A549 (cell line): ENCODE measurements around the gene MLLT3. TPM values are rescaled to one million over a fixed set of nuclear protein-coding genes. Genes with fewer than 3 reads are reported as not detected.

Experiments
- ATAC-seq, 2 experiments: fragments of 200-7000 bp in 1 of 2; fragments of >200 bp in 1 of 2; cut with Nextera tagmentation in 1 of 2; cut with Tn5 transposase in 1 of 2; 3 replicates each; pipeline versions ENCODE4 v1.8.0 to v1.9.1; 2018 to 2020; ENCODE audit warnings: mild to moderate bottlenecking in 1 of 2, moderate library complexity in 1 of 2
- CTCF ChIA-PET: fragments of 300-600 bp; sonication (Branson Sonifier 250); formaldehyde crosslinking; extraction: SDS; loops from one replicate; lab custom pipeline; 2021; ENCODE audit warnings: antibody characterized with exemption, inconsistent platforms; lab: Yijun Ruan, JAX
- POLR2A ChIA-PET: fragments of 350-600 bp; formaldehyde crosslinking; extraction: SDS; loops from one replicate; lab custom pipeline; 2021; ENCODE audit warnings: antibody characterized with exemption, inconsistent platforms; lab: Yijun Ruan, JAX
- DNase-seq, 2 experiments: peaks; one replicate each; pipeline versions ENCODE4 v3.0.0 to v3.0.0-alpha.2; 2011 to 2016; ENCODE audit warnings: low read depth in 1 of 2, low spot score in 1 of 2
- FAIRE-seq: peaks from 2 replicates; lab custom pipeline; 2011; peaks lifted over from hg19 to GRCh38; lab: Jason Lieb, UNC
- H3K27ac ChIP-seq, 2 experiments: fragments of >200 bp; sonication (Bioruptor Twin); formaldehyde crosslinking; 3 replicates each; pipeline ENCODE4 v1.5.1; 2016 to 2017
- H3K4me1 ChIP-seq: fragments of >200 bp; sonication (Bioruptor Twin); formaldehyde crosslinking; 3 replicates; pipeline ENCODE4 v1.6.1; 2016
- H3K4me2 ChIP-seq: fragments of >200 bp; sonication (Bioruptor Twin); formaldehyde crosslinking; 3 replicates; pipeline ENCODE4 v1.6.1; 2016
- H3K4me3 ChIP-seq: fragments of >200 bp; sonication (Bioruptor Twin); formaldehyde crosslinking; 3 replicates; pipeline ENCODE4 v1.5.1; 2016
- H3K9me3 ChIP-seq: fragments of >200 bp; sonication (Bioruptor Twin); formaldehyde crosslinking; 3 replicates; pipeline ENCODE4 v1.6.1; 2016
- CBX2 ChIP-seq: fragments of 200-600 bp; sonication (generic); IDR thresholded peaks from 2 replicates; pipeline ENCODE4 v1.6.1; 2016; ENCODE audit warnings: low read depth, mild to moderate bottlenecking, borderline replicate concordance
- CHD2 ChIP-seq: fragments of 150-350 bp; IDR thresholded peaks from 2 replicates; pipeline ENCODE4 v1.6.1; 2014; ENCODE audit warnings: low read length; ENCODE audit not compliant: partially characterized antibody
- CHD4 ChIP-seq: fragments of 200-600 bp; sonication (generic); IDR thresholded peaks from 2 replicates; pipeline ENCODE4 v1.6.1; 2016; ENCODE audit warnings: antibody characterized with exemption, mild to moderate bottlenecking, borderline replicate concordance
- E2F6 ChIP-seq: IDR thresholded peaks from 2 replicates; pipeline ENCODE4 v1.6.1; 2012; ENCODE audit warnings: low read depth, borderline replicate concordance
- EHMT2 ChIP-seq: fragments of 200-600 bp; sonication (generic); IDR thresholded peaks from 2 replicates; pipeline ENCODE4 v1.6.1; 2016; ENCODE audit warnings: antibody characterized with exemption, low read depth, mild to moderate bottlenecking, moderate library complexity
- EP300 ChIP-seq, 2 experiments: fragments of >200 bp; sonication (Bioruptor Twin); formaldehyde crosslinking; IDR thresholded peaks; 2 replicates in 1 of 2; 3 replicates in 1 of 2; pipeline ENCODE4 v1.6.1; 2016 to 2017
- ESRRA ChIP-seq: fragments of 150-350 bp; IDR thresholded peaks from 2 replicates; pipeline ENCODE4 v1.6.1; 2014; ENCODE audit warnings: mild to moderate bottlenecking, low read length, borderline replicate concordance
- FOSB ChIP-seq: fragments of 250-450 bp; sonication (Bioruptor Pico); IDR thresholded peaks from 2 replicates; pipeline ENCODE4 v1.5.0; 2020; ENCODE audit warnings: mild to moderate bottlenecking, moderate library complexity
- HMGXB4 ChIP-seq: fragments of 250-450 bp; sonication (Bioruptor Pico); IDR thresholded peaks from 2 replicates; pipeline ENCODE4 v1.5.0; 2021; ENCODE audit warnings: mild to moderate bottlenecking, moderate library complexity, borderline replicate concordance
- HOXA7 ChIP-seq: fragments of 250-450 bp; sonication (Bioruptor Pico); IDR thresholded peaks from 2 replicates; pipeline ENCODE4 v1.5.0; 2020; ENCODE audit warnings: mild to moderate bottlenecking, moderate library complexity
- JUNB ChIP-seq: fragments of >200 bp; sonication (Bioruptor Twin); formaldehyde crosslinking; IDR thresholded peaks from 2 replicates; pipeline ENCODE4 v1.6.1; 2016
- KDM1A ChIP-seq: fragments of 200-600 bp; sonication (generic); IDR thresholded peaks from 2 replicates; pipeline ENCODE4 v1.6.1; 2016; ENCODE audit warnings: low read depth, mild to moderate bottlenecking
- NPAS2 ChIP-seq: fragments of 250-450 bp; sonication (Bioruptor Pico); IDR thresholded peaks from 2 replicates; pipeline ENCODE4 v1.8.0; 2022; ENCODE audit warnings: mild to moderate bottlenecking, moderate library complexity, borderline replicate concordance
- NR3C1 ChIP-seq: fragments of >200 bp; sonication (Bioruptor Twin); formaldehyde crosslinking; IDR thresholded peaks from 3 replicates; pipeline ENCODE4 v1.6.1; 2017
- POLR2AphosphoS2 ChIP-seq: conservative IDR thresholded peaks from 2 replicates; pipeline ENCODE4 v1.6.1; 2012; ENCODE audit warnings: low read length, improper control_type of control experiment, inconsistent platforms
- RAD21 ChIP-seq, 2 experiments: fragments of >200 bp in 1 of 2; sonication (Bioruptor Twin) in 1 of 2; formaldehyde crosslinking in 1 of 2; IDR thresholded peaks in 1 of 2; conservative IDR thresholded peaks in 1 of 2; 2 replicates in 1 of 2; 3 replicates in 1 of 2; pipeline ENCODE4 v1.6.1; 2012 to 2018; ENCODE audit warnings: inconsistent platforms in 1 of 2
- RARB ChIP-seq: fragments of 250-450 bp; sonication (Bioruptor Pico); IDR thresholded peaks from 2 replicates; pipeline ENCODE4 v1.8.0; 2021; ENCODE audit warnings: mild to moderate bottlenecking, moderate library complexity
- SMC3 ChIP-seq: fragments of >200 bp; sonication (Bioruptor Twin); formaldehyde crosslinking; IDR thresholded peaks from 3 replicates; pipeline ENCODE4 v1.6.1; 2018; ENCODE audit warnings: inconsistent platforms
- SREBF2 ChIP-seq: fragments of 450-650 bp; IDR thresholded peaks from 2 replicates; pipeline ENCODE4 v1.6.1; 2014; ENCODE audit warnings: mild to moderate bottlenecking, moderate library complexity
- WGBS: methylation state at CpG from one replicate; pipeline ENCODE4 v1.1.6; 2017; ENCODE audit errors: missing lambda C conversion rate; 5-methylcytosine and 5-hydroxymethylcytosine counted together
- polyA plus RNA-seq, 4 experiments: library from polyadenylated mRNA; depleted of rRNA in 3 of 4; stranded (reverse); fragments of >200 nt; fragmentation: RNase III in 1 of 4; extraction: RNeasy Plus Mini Kit Qiagen cat#74134 plus additional on column Dnase treatment in 1 of 4; gene quantifications; 2 replicates in 3 of 4; 3 replicates in 1 of 4; pipeline ENCODE4 v1.2.3, GENCODE V29; 2011 to 2017
- TF ChIP-seq, protein P1 (sequence below): fragments of 200-600 bp; sonication (generic); IDR thresholded peaks from 2 replicates; pipeline ENCODE4 v1.6.1; 2016; ENCODE audit warnings: antibody characterized with exemption, mild to moderate bottlenecking, moderate library complexity

The MLLT3 gene
- polyA plus RNA-seq, 2 of the 4 experiments (the other 2 are of a cell fraction), result 14.3 to 47.6 TPM

DNA sequence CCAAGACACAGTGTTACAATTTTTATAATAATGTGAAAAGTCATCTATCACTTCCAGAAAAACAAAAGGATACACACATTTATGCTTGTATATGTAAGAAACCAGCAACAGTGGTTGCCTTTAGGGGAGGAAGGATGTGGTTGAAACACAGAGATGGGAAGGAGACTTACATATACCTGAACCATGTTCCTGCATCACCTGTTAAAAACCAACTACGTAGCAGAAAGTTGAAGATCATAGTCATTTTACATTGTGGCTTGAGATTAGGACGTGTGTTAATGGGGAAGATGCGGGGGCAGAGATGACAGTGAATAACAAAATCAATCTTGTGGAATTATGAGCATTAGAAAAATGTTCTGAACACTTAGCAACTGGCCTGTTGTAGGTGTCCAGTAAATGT lies 307.3 kb downstream of the MLLT3 start:
- Histone ChIP-seq H3K4me1 (peaks cover 7% of the 10 kb centered on the region; the same call in 1 of the 3 replicates), H3K4me2 (no peak overlapping the region), H3K27ac (no peak overlapping the region), H3K9me3 (no peaks in the 10 kb centered on the region), H3K4me3 (no peak overlapping the region)
- no peak for DNase-seq
- ATAC-seq, result no peak
- ChIA-PET CTCF (no interaction called here), POLR2A (no interaction called here)
- 79% methylated on average over 3 of the region's 3 CpGs for WGBS
- no peak for FAIRE-seq
- no peak for TF ChIP-seq SREBF2
- no peak for TF ChIP-seq HOXA7
- TF ChIP-seq EP300 (IDR thresholded peaks at IDR 0.05), result no peak
- no peak for TF ChIP-seq CHD4

DNA sequence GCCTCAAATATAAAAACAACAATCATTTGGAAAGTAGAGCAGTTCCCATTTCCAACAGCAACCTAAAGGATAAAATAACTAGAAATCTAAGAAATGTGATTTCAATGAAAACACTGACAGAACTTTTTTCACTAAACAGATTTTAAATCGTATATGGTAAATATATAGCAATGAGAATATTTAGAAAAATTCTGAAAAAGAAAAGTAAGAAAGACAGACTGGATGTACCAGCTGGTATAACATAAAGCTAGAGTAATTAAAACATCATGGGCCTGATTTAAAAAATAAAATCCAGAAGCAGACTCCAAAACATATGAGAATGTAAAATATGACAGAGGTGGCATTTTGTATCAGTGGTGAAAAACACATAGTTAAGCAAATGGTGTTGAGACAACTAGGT lies 308.9 kb downstream of the MLLT3 start:
- H3K9me3 ChIP-seq, result no peaks in the 10 kb centered on the region
- H3K4me3 ChIP-seq, result no peak overlapping the region
- TF ChIP-seq POLR2AphosphoS2, result no peak
- no peak for TF ChIP-seq ESRRA
- TF ChIP-seq EHMT2, result no peak
- no peak for TF ChIP-seq E2F6
- TF ChIP-seq KDM1A, result no peak
- TF ChIP-seq RARB (CRISPR knock-in tag), result no peak
- TF ChIP-seq SMC3, result no peak
- TF ChIP-seq NPAS2 (CRISPR knock-in tag), result no peak
- TF ChIP-seq CHD4, result no peak
- TF ChIP-seq JUNB, result no peak
- TF ChIP-seq HMGXB4 (CRISPR knock-in tag), result no peak
- no peak for TF ChIP-seq CBX2
- no peak for TF ChIP-seq FOSB (CRISPR knock-in tag)
- TF ChIP-seq, protein P1, sequence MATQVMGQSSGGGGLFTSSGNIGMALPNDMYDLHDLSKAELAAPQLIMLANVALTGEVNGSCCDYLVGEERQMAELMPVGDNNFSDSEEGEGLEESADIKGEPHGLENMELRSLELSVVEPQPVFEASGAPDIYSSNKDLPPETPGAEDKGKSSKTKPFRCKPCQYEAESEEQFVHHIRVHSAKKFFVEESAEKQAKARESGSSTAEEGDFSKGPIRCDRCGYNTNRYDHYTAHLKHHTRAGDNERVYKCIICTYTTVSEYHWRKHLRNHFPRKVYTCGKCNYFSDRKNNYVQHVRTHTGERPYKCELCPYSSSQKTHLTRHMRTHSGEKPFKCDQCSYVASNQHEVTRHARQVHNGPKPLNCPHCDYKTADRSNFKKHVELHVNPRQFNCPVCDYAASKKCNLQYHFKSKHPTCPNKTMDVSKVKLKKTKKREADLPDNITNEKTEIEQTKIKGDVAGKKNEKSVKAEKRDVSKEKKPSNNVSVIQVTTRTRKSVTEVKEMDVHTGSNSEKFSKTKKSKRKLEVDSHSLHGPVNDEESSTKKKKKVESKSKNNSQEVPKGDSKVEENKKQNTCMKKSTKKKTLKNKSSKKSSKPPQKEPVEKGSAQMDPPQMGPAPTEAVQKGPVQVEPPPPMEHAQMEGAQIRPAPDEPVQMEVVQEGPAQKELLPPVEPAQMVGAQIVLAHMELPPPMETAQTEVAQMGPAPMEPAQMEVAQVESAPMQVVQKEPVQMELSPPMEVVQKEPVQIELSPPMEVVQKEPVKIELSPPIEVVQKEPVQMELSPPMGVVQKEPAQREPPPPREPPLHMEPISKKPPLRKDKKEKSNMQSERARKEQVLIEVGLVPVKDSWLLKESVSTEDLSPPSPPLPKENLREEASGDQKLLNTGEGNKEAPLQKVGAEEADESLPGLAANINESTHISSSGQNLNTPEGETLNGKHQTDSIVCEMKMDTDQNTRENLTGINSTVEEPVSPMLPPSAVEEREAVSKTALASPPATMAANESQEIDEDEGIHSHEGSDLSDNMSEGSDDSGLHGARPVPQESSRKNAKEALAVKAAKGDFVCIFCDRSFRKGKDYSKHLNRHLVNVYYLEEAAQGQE, result no peak
- no peak for TF ChIP-seq NR3C1
- TF ChIP-seq CHD2, result no peak
- TF ChIP-seq RAD21 (conservative IDR thresholded peaks at IDR 0.05 in 1 of 2, IDR thresholded peaks at IDR 0.05 in 1 of 2), result no peak
- ChIA-PET POLR2A (no interaction called here), CTCF (no interaction called here)
- no peak overlapping the region for H3K27ac ChIP-seq
- FAIRE-seq (no peak), DNase-seq (no peak), ATAC-seq (no peak)
- 84% methylated on average over 1 of the region's 1 CpG for WGBS
- no peak overlapping the region for H3K4me2 ChIP-seq
- no peaks in the 10 kb centered on the region for H3K4me1 ChIP-seq
